LNCAP (cell line): ENCODE measurements around the gene TMEM256.

Experiments
- TF ChIP-seq, protein P1 (sequence below): fragments of 450-650 bp; IDR thresholded peaks from 2 replicates; pipeline ENCODE4 v1.5.1; 2017; ENCODE audit warnings: mild to moderate bottlenecking

TMEM256 gene

GRCh38 chr17:7370853-7371252, 33.0 kb downstream of the TMEM256 start:
- TF ChIP-seq, protein P1, sequence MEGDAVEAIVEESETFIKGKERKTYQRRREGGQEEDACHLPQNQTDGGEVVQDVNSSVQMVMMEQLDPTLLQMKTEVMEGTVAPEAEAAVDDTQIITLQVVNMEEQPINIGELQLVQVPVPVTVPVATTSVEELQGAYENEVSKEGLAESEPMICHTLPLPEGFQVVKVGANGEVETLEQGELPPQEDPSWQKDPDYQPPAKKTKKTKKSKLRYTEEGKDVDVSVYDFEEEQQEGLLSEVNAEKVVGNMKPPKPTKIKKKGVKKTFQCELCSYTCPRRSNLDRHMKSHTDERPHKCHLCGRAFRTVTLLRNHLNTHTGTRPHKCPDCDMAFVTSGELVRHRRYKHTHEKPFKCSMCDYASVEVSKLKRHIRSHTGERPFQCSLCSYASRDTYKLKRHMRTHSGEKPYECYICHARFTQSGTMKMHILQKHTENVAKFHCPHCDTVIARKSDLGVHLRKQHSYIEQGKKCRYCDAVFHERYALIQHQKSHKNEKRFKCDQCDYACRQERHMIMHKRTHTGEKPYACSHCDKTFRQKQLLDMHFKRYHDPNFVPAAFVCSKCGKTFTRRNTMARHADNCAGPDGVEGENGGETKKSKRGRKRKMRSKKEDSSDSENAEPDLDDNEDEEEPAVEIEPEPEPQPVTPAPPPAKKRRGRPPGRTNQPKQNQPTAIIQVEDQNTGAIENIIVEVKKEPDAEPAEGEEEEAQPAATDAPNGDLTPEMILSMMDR, result no peak

DNA sequence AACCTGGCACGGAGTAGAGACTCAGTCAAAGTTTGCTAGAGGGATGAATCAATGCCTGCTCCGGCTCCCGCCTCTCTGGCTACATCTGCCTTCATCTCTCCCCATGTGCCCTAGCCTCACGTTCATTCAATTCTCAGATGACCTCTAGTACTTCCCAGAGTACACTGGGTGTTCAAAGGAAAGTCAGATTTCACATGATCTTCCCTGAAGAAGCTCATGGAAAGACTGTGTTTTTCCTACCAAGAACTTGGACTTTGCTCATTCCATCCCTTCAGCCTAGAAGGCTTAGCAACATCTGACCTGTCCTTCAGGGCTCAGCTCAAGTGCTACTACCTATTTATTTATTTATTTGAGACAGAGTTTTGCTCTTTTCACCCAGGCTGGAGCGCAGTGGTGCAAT, 34.1 kb downstream of the TMEM256 start:
- TF ChIP-seq, protein P1, result no peak

GRCh38 chr17:7367918-7368598, 35.8 kb downstream of the TMEM256 start:
- TF ChIP-seq, protein P1, result no peak

GRCh38 chr17:7367083-7367482, 36.8 kb downstream of the TMEM256 start:
- TF ChIP-seq, protein P1, result no peak

DNA sequence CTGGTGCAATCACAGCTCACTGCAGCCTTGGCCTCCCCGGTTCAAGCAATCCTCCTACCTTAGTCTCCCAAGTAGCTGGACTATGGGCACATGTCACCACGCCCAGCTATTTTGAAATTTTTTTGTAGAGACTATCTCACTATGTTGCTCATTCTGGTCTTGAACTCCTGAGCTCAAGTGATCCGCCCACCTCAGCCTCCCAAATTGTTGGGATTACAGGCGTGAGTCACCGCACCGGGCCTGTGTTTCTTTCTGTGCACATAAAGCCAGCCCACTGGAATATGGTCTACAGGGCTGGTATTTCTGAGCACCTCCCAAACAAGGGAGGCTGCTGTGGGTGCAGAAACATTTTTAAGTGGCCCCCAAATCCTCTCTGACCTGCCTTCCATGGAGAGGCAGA, 40.6 kb downstream of the TMEM256 start:
- TF ChIP-seq, protein P1, result no peak

- TF ChIP-seq, protein P1, result no peak
Measured at GRCh38 chr17:7361906-7362305, 42.0 kb downstream of the TMEM256 start.

DNA sequence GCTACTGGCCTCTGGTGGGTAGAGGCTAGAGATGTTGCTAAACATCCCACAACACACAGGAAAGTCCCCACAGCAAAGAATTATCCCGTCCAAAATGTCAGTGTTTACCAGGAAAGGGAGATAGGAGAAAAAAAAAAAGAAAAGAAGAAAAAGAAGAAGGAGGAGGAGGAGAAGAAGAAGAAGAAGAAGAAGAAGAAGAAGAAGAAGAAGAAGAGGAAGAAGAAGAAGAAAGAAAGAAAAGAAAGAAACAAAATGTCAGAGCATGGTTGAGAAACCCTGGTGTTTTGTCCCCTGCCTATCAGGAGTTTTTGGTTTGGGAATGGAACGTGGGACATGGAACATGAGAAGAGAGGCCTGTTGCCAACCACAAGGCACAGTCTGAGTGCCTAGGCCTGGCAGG, 46.5 kb downstream of the TMEM256 start:
- TF ChIP-seq, protein P1, result no peak

- TF ChIP-seq, protein P1, result no peak
Measured at GRCh38 chr17:7356756-7357155, 47.1 kb downstream of the TMEM256 start.
